HCT116 (cell line): Measurements from ENCODE around the gene PCARE. TPM values are rescaled to one million over a fixed set of nuclear protein-coding genes. Genes with fewer than 3 reads are reported as not detected.

Experiments used
- ATAC-seq: fragments of 200-7000 bp; cut with Tn5 transposase; 2 replicates; pipeline ENCODE4 v1.9.1; 2020; ENCODE audit warnings: mild to moderate bottlenecking, moderate library complexity
- BruUV-seq: library from RNA; stranded (reverse); fragments of 400-500 nt; replicated peaks from 2 replicates; lab custom pipeline; 2021; lab: Mats Ljungman, UMichigan
- CTCF ChIA-PET: fragments of 300-600 bp; sonication (Branson Sonifier 250); formaldehyde crosslinking; loops from one replicate; lab custom pipeline; 2021; ENCODE audit warnings: antibody characterized with exemption; lab: Charles Lee
- POLR2A ChIA-PET: fragments of 300-600, 350-600 bp; sonication (Branson Sonifier 250); formaldehyde crosslinking; loops from one replicate; lab custom pipeline; 2021; ENCODE audit warnings: antibody characterized with exemption; lab: Charles Lee
- RAD21 ChIA-PET, 2 experiments: fragments of 300-600 bp; sonication (Branson Sonifier 250); formaldehyde crosslinking; loops; one replicate each; lab custom pipeline; 2023; ENCODE audit warnings: low total read pairs in 2 of 2; ENCODE audit not compliant: uncharacterized antibody in 2 of 2, unreplicated experiment in 2 of 2, low non-redundant PET in 1 of 2; lab: Charles Lee
- DNase-seq: peaks from one replicate; pipeline ENCODE4 v3.0.0-alpha.2; 2010; ENCODE audit warnings: low read depth, low spot score
- H2AFZ ChIP-seq: fragments of 200-600 bp; shearing (Covaris generic), sonication (generic); 2 replicates; pipeline ENCODE4 v1.6.1; 2017; ENCODE audit warnings: low read depth, mixed run types, mixed read lengths, antibody characterized with exemption, low read length; ENCODE audit not compliant: poor library complexity, severe bottlenecking
- H3K27ac ChIP-seq: 2 replicates; pipeline ENCODE4 v1.5.1; 2012; ENCODE audit warnings: low read depth, low read length
- H3K27me3 ChIP-seq: fragments of 200-600 bp; sonication (generic); 2 replicates; pipeline ENCODE4 v1.6.1; 2016; ENCODE audit warnings: mixed run types, low read length, mixed read lengths; ENCODE audit not compliant: insufficient read depth
- H3K36me3 ChIP-seq, 2 experiments: fragments of 200-500 bp in 1 of 2; fragments of 200-600 bp in 1 of 2; sonication (Bioruptor generic) in 1 of 2; sonication (generic) in 1 of 2; 2 replicates each; pipeline versions ENCODE4 v1.5.1 to v1.6.1; 2014 to 2016; ENCODE audit warnings: low read length in 2 of 2, inconsistent platforms in 1 of 2, mixed read lengths in 1 of 2, mixed run types in 1 of 2; ENCODE audit not compliant: insufficient read depth in 2 of 2, control insufficient read depth in 1 of 2
- H3K4me1 ChIP-seq, 2 experiments: fragments of 200-600 bp in 1 of 2; sonication (generic) in 1 of 2; 2 replicates each; pipeline versions ENCODE4 v1.5.1 to v1.6.1; 2012 to 2017; ENCODE audit warnings: low read length in 2 of 2, inconsistent platforms in 1 of 2, mild to moderate bottlenecking in 1 of 2, mixed read lengths in 1 of 2, mixed run types in 1 of 2, moderate library complexity in 1 of 2; ENCODE audit not compliant: insufficient read depth in 2 of 2, control insufficient read depth in 1 of 2
- H3K4me2 ChIP-seq: fragments of 200-600 bp; sonication (generic); 2 replicates; pipeline ENCODE4 v1.6.1; 2017; ENCODE audit warnings: mixed run types, low read length, mixed read lengths
- H3K4me3 ChIP-seq, 2 experiments: fragments of 200-600 bp in 1 of 2; sonication (generic) in 1 of 2; replicated peaks in 1 of 2; 2 replicates each; pipeline ENCODE4 v1.5.1; 2011 to 2016; ENCODE audit warnings: low read length in 2 of 2, control low read depth in 1 of 2, low read depth in 1 of 2, mild to moderate bottlenecking in 1 of 2, mixed read lengths in 1 of 2, mixed run types in 1 of 2
- H3K79me2 ChIP-seq: fragments of 200-600 bp; sonication (generic); 2 replicates; pipeline ENCODE4 v1.6.1; 2017; ENCODE audit warnings: mild to moderate bottlenecking, mixed run types, low read length, moderate library complexity, mixed read lengths; ENCODE audit not compliant: insufficient read depth
- H3K9ac ChIP-seq: fragments of 200-600 bp; sonication (generic); 2 replicates; pipeline ENCODE4 v1.6.1; 2016; ENCODE audit warnings: low read length, mixed read lengths
- H3K9me2 ChIP-seq: fragments of 200-600 bp; sonication (generic), shearing (Covaris generic); 2 replicates; pipeline ENCODE4 v1.6.1; 2017; ENCODE audit warnings: mixed run types, mild to moderate bottlenecking, moderate library complexity; ENCODE audit not compliant: insufficient read depth
- H3K9me3 ChIP-seq, 2 experiments: fragments of 200-500 bp in 1 of 2; fragments of 200-600 bp in 1 of 2; sonication (Bioruptor generic) in 1 of 2; sonication (generic) in 1 of 2; 2 replicates each; pipeline ENCODE4 v1.6.1; 2014 to 2017; ENCODE audit warnings: low read length in 2 of 2, mixed read lengths in 2 of 2, inconsistent platforms in 1 of 2, low read depth in 1 of 2, mild to moderate bottlenecking in 1 of 2, mixed run types in 1 of 2, moderate library complexity in 1 of 2; ENCODE audit not compliant: control insufficient read depth in 1 of 2, insufficient read depth in 1 of 2
- H4K20me1 ChIP-seq: fragments of 200-600 bp; sonication (generic), shearing (Covaris generic); 2 replicates; pipeline ENCODE4 v1.6.1; 2017; ENCODE audit warnings: mixed run types, mild to moderate bottlenecking, moderate library complexity; ENCODE audit not compliant: insufficient read depth
- ATF3 ChIP-seq: IDR thresholded peaks from 2 replicates; pipeline ENCODE4 v1.6.1; 2012
- CBX3 ChIP-seq: IDR thresholded peaks from 2 replicates; pipeline ENCODE4 v1.6.1; 2012; ENCODE audit warnings: low read depth
- CEBPB ChIP-seq: IDR thresholded peaks from 2 replicates; pipeline ENCODE4 v1.6.1; 2012; ENCODE audit warnings: low read depth
- CTCF ChIP-seq, 3 experiments: fragments of 200-600 bp in 1 of 3; sonication (generic) in 1 of 3; IDR thresholded peaks in 2 of 3; conservative IDR thresholded peaks in 1 of 3; 2 replicates each; pipeline ENCODE4 v1.5.1; 2012 to 2017; ENCODE audit warnings: low read depth in 2 of 3, low read length in 2 of 3, antibody characterized with exemption in 1 of 3, borderline replicate concordance in 1 of 3, control low read depth in 1 of 3, mild to moderate bottlenecking in 1 of 3, mixed read lengths in 1 of 3, mixed run types in 1 of 3, moderate library complexity in 1 of 3; ENCODE audit not compliant: insufficient read depth in 1 of 3
- EZH2 ChIP-seq: fragments of 200-600 bp; sonication (generic); IDR thresholded peaks from 2 replicates; pipeline ENCODE4 v1.6.1; 2017; ENCODE audit warnings: antibody characterized with exemption, mixed run types
- FOSL1 ChIP-seq: IDR thresholded peaks from 2 replicates; pipeline ENCODE4 v1.6.1; 2012; ENCODE audit warnings: low read depth
- JUND ChIP-seq: IDR thresholded peaks from 2 replicates; pipeline ENCODE4 v1.6.1; 2012
- MAX ChIP-seq: IDR thresholded peaks from 2 replicates; pipeline ENCODE4 v1.6.1; 2012
- POLR2AphosphoS5 ChIP-seq: IDR thresholded peaks from 2 replicates; pipeline ENCODE4 v1.6.1; 2011; ENCODE audit warnings: mild to moderate bottlenecking, low read depth, low read length, moderate library complexity
- RAD21 ChIP-seq: IDR thresholded peaks from 2 replicates; pipeline ENCODE4 v1.6.1; 2012; ENCODE audit warnings: low read depth, mild to moderate bottlenecking
- REST ChIP-seq: IDR thresholded peaks from 2 replicates; pipeline ENCODE4 v1.6.1; 2012; ENCODE audit warnings: low read depth
- SRF ChIP-seq: IDR thresholded peaks from 2 replicates; pipeline ENCODE4 v1.6.1; 2012; ENCODE audit warnings: low read depth
- ZBTB33 ChIP-seq: IDR thresholded peaks from 2 replicates; pipeline ENCODE4 v1.6.1; 2011; ENCODE audit warnings: mild to moderate bottlenecking, low read length, moderate library complexity; ENCODE audit not compliant: insufficient replicate concordance; ENCODE audit errors: extremely low read depth
- ZFX ChIP-seq: fragments of 450-650 bp; IDR thresholded peaks from 2 replicates; pipeline ENCODE4 v1.6.1; 2017
- intact Hi-C: fragments of 100-400 bp; cut with micrococcal nuclease; formaldehyde crosslinking; loops from 2 replicates; pipeline ENCODE4 v1.10.0; 2022
- total RNA-seq: library from RNA; stranded (reverse); gene quantifications from one replicate; pipeline ENCODE4 v1.2.1, GENCODE V29; 2021; ENCODE audit not compliant: unreplicated experiment

PCARE gene
- total RNA-seq, 1 experiment from 2014 or later: not detected

- peaks cover 5 to 11% of the 10 kb centered on the region in 2 experiments; a peak in 3 of 4 replicates for H3K4me1 ChIP-seq
- no peak for TF ChIP-seq FOSL1
- H3K36me3 ChIP-seq: no peaks in the 10 kb centered on the region
- H3K9me3 ChIP-seq: no peaks in the 10 kb centered on the region
- RAD21 ChIA-PET: no interaction called here
- intact Hi-C loops: no loop called here
- no peak for DNase-seq
- no peak overlapping the region for H3K27ac ChIP-seq
- POLR2A ChIA-PET: no interaction called here
- no peaks in the 10 kb centered on the region for H4K20me1 ChIP-seq
- no peak for ATAC-seq
- no peak overlapping the region for H3K4me3 ChIP-seq
- BruUV-seq: no TSS peak
- H2AFZ ChIP-seq: no peak overlapping the region
- no peak overlapping the region for H3K4me2 ChIP-seq
- H3K9ac ChIP-seq: no peak overlapping the region
- no peaks in the 10 kb centered on the region for H3K27me3 ChIP-seq
- H3K79me2 ChIP-seq: no peaks in the 10 kb centered on the region
- CTCF ChIA-PET: no interaction called here
- H3K9me2 ChIP-seq: no peaks in the 10 kb centered on the region
Measured at GRCh38 chr2:29057006-29057405, 17.3 kb downstream of the PCARE start.

- Histone ChIP-seq H2AFZ (no peak overlapping the region), H4K20me1 (no peaks in the 10 kb centered on the region), H3K9me2 (no peaks in the 10 kb centered on the region), H3K4me3 (no peak overlapping the region), H3K36me3 (no peaks in the 10 kb centered on the region), H3K79me2 (no peaks in the 10 kb centered on the region), H3K4me2 (no peak overlapping the region), H3K9me3 (no peaks in the 10 kb centered on the region), H3K27ac (no peak overlapping the region), H3K9ac (no peak overlapping the region), H3K27me3 (no peaks in the 10 kb centered on the region), H3K4me1 (peaks cover 5 to 11% of the 10 kb centered on the region in 2 experiments; a peak in 3 of 4 replicates)
- RAD21 ChIA-PET: no interaction called here
- no peak for DNase-seq
- no peak for ATAC-seq
- CTCF ChIA-PET: no interaction called here
- POLR2A ChIA-PET: no interaction called here
- BruUV-seq: no TSS peak
- intact Hi-C loops: no loop called here
- no peak for TF ChIP-seq ZBTB33
- no peak for TF ChIP-seq RAD21
- no peak for TF ChIP-seq SRF
- TF ChIP-seq REST: no peak
- no peak for TF ChIP-seq CTCF (IDR thresholded peaks at IDR 0.05 in 2 of 3, conservative IDR thresholded peaks at IDR 0.05 in 1 of 3; ENCODE audit: borderline replicate concordance in 1 of 3, insufficient read depth in 1 of 3, low read depth in 2 of 3, low read length in 2 of 3)
- TF ChIP-seq ATF3: no peak
- no peak for TF ChIP-seq ZFX
- no peak for TF ChIP-seq POLR2AphosphoS5
- TF ChIP-seq JUND: no peak
- TF ChIP-seq CBX3: no peak
- no peak for TF ChIP-seq MAX
- TF ChIP-seq CEBPB: no peak
- TF ChIP-seq EZH2: no peak
Measured at GRCh38 chr2:29056452-29056851, 17.9 kb downstream of the PCARE start.
